ENCODE data around the gene TLN1.

TLN1 gene

DNA sequence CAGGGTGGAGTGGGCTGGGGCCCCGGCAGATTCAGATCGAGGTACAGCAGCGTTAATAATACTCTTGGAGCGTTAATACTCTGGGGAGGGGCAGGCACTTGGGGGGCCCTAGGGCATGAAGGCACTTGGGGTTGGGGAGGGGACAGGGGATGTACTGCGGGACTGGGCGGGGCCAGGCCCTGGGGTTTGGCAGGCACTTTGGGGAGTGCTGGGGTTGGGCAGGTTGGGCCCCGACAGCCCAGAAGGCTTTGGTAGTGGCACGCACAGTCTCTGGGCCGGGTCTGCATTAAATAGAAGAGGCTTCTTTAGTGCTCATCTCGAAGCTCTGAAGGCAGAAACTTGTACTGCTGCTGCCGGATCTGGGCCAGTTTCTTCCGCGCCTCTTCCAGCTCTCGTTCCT lies 34.5 kb downstream of the TLN1 start:
- no peak for TF ChIP-seq CTCF (IDR thresholded peaks at IDR 0.05; ENCODE audit: low read depth, low read length)
- no peak for DNase-seq (ENCODE audit: extremely low read depth, low read depth)

DNA sequence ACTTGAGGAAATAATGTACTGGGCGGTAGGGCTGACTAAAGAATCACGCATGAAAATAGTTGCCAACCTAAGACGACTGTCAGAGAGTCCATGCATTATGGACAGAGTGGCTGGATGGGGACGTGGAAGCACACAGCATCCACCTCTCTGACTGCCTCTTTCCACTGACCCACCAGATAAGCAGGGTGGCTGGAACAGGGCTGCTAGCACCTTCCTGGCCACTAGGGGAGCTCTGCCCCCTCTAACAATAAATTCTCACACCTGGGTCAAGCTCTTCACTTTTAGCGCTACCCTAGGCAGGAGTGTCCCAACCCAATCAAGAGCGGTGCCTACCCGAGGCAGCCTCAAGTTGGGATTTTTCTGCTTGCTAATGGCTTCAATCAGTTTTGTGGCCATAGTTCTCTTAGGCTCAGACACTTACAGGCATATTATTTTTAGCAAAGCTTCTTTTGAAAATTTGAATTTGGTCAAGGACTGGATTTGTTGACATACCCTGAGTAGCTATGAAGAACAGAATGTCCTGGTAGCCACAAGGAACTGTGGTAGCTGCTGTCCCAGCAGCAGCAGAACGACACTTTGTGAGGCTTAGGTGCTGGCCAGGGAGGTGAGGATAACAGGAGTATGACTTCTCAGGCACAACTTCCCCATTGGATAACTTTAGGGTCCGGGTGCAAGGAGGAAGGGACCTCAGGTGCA lies 35.3 kb downstream of the TLN1 start:
- DNase-seq (ENCODE audit: extremely low read depth, low read depth), result no peak

DNA sequence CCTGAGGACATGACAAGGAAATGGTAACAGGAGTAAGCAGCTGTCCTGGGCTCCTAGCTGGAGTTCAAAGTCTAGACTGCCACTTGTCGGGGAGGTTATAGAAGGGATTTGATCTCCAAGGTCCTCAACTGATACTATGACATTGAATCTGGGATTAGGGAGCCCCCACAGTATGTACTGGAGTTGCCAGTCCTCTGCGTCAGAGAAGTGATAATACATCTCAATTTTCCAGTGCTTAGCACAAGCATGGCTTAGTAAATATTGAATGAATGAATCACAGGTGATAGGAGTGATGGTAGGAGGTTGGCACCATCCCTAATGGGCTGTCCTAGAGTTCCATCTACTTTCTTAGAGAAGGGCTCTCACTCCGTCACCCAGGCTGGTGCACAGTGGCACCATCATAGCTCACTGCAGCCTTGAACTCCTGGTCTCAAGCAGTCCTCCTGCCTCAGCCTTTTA lies 36.0 kb downstream of the TLN1 start:
- no peak for TF ChIP-seq CTCF (IDR thresholded peaks at IDR 0.05; ENCODE audit: low read depth, low read length)

More for the DNA sequence above, 35.3 kb downstream of the TLN1 start:
- peak; percentile 93 for TF ChIP-seq CTCF (IDR thresholded peaks at IDR 0.05; ENCODE audit: low read depth, low read length)

DNA sequence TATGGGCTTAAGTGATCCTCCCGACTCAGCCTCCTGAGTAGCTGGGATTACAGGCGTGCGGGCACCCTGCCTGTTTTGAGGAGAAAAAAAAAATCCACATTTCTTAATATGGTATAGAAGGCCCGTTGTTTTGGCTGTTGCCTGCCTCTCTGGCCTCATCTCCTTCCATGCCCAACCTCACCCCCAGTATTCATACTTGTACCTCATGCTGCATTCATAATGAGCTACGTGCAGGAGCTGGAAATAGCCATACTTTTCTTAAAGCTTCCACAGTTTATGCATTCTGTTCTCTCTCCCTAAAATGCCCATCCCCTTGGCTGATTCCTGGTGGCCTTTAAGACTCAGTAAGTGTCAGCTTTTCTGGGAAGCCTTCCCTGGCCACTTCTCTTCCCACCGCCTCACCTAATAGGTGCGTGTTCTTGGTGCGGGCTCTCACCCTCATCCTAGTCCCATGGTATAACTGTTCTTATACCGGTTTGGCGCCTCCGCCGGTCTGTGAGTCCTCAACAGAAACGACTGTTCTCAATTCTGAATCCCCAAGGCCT lies 40.2 kb downstream of the TLN1 start:
- no peak for TF ChIP-seq CTCF (IDR thresholded peaks at IDR 0.05; ENCODE audit: low read depth, low read length)
- no peak for DNase-seq (ENCODE audit: extremely low read depth, low read depth)

More for the DNA sequence above, 36.0 kb downstream of the TLN1 start:
- DNase-seq (ENCODE audit: extremely low read depth, low read depth), result no peak

DNA sequence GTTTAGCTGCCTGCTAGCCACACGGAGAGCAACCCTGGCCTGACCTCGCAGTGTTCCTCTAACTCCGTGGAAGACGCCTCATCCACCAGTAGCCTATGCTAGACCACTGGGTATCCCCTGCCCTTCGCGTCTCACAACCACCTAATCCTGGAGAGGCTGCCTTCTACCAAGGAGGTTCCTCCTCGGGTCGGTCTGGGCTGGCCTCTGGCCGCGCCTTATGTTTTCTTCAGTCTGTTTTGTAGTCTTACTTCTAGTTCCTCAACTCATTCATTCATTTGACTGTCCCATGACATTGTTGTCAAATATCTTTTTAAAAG lies 40.7 kb downstream of the TLN1 start:
- TF ChIP-seq CTCF (IDR thresholded peaks at IDR 0.05; ENCODE audit: low read depth, low read length), result no peak
- no peak for DNase-seq (ENCODE audit: extremely low read depth, low read depth)

DNA sequence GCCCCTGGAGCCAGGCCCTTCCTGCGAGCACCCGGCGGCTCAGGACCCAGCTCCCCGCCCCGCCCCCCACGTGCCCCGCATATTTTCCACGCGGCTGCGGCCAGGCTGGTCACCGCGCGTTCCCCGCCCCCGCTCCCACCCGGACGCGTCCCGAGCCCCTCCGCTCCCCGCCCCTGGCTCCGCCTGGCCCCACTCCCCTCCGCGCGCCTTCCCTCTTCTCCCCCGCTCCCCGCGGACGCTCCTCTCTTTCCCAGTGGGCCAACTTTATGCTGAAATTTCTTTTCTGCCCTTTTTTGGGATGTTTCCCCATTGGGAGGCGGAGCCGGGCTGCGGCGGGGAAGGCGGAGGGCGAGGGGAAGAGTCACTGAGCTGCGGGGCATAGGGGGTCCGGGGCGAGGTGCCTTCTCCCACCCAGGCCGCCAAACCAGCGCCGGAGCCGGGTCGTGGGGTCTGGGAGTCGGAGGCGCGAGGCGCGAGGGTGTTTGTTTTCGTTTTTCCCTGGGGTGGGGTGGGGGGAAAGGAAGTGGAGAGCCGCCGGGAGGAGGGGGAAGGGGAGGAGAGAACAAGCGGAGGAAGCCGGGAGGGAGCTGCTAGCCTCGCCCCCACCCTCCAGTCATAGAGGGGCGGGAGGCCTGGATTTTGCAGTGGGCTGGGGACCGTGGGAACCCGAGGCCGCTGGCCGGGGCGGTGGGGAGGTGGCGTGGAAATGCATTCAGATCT lies 41.2 kb downstream of the TLN1 start:
- peak; percentile 74 for DNase-seq (ENCODE audit: extremely low read depth, low read depth)
- TF ChIP-seq CTCF (IDR thresholded peaks at IDR 0.05; ENCODE audit: low read depth, low read length), result no peak

- no peak for DNase-seq (ENCODE audit: extremely low read depth, low read depth)
- TF ChIP-seq CTCF (IDR thresholded peaks at IDR 0.05; ENCODE audit: low read depth, low read length), result no peak
Measured at GRCh38 chr9:35690294-35690613, 41.7 kb downstream of the TLN1 start.
